A549 (cell line): ENCODE data around the gene ABCG5. TPM values are rescaled to one million over a fixed set of nuclear protein-coding genes. Genes with fewer than 3 reads are reported as not detected.

Source experiments
- ATAC-seq, 2 experiments: fragments of 200-7000 bp in 1 of 2; fragments of >200 bp in 1 of 2; cut with Nextera tagmentation in 1 of 2; cut with Tn5 transposase in 1 of 2; 3 replicates each; pipeline versions ENCODE4 v1.8.0 to v1.9.1; 2018 to 2020; ENCODE audit warnings: mild to moderate bottlenecking in 1 of 2, moderate library complexity in 1 of 2
- CTCF ChIA-PET: fragments of 300-600 bp; sonication (Branson Sonifier 250); formaldehyde crosslinking; extraction: SDS; loops from one replicate; lab custom pipeline; 2021; ENCODE audit warnings: antibody characterized with exemption, inconsistent platforms; lab: Yijun Ruan, JAX
- POLR2A ChIA-PET: fragments of 350-600 bp; formaldehyde crosslinking; extraction: SDS; loops from one replicate; lab custom pipeline; 2021; ENCODE audit warnings: antibody characterized with exemption, inconsistent platforms; lab: Yijun Ruan, JAX
- DNase-seq, 2 experiments: peaks; one replicate each; pipeline versions ENCODE4 v3.0.0 to v3.0.0-alpha.2; 2011 to 2016; ENCODE audit warnings: low read depth in 1 of 2, low spot score in 1 of 2
- FAIRE-seq: peaks from 2 replicates; lab custom pipeline; 2011; peaks lifted over from hg19 to GRCh38; lab: Jason Lieb, UNC
- H3K27ac ChIP-seq, 2 experiments: fragments of >200 bp; sonication (Bioruptor Twin); formaldehyde crosslinking; 3 replicates each; pipeline ENCODE4 v1.5.1; 2016 to 2017
- H3K4me1 ChIP-seq: fragments of >200 bp; sonication (Bioruptor Twin); formaldehyde crosslinking; 3 replicates; pipeline ENCODE4 v1.6.1; 2016
- H3K4me2 ChIP-seq: fragments of >200 bp; sonication (Bioruptor Twin); formaldehyde crosslinking; 3 replicates; pipeline ENCODE4 v1.6.1; 2016
- H3K4me3 ChIP-seq: fragments of >200 bp; sonication (Bioruptor Twin); formaldehyde crosslinking; 3 replicates; pipeline ENCODE4 v1.5.1; 2016
- H3K9me3 ChIP-seq: fragments of >200 bp; sonication (Bioruptor Twin); formaldehyde crosslinking; 3 replicates; pipeline ENCODE4 v1.6.1; 2016
- CHD4 ChIP-seq: fragments of 200-600 bp; sonication (generic); IDR thresholded peaks from 2 replicates; pipeline ENCODE4 v1.6.1; 2016; ENCODE audit warnings: antibody characterized with exemption, mild to moderate bottlenecking, borderline replicate concordance
- EHF ChIP-seq: fragments of 250-450 bp; sonication (Bioruptor Pico); IDR thresholded peaks from 2 replicates; pipeline ENCODE4 v1.5.0; 2020; ENCODE audit warnings: mild to moderate bottlenecking
- EHMT2 ChIP-seq: fragments of 200-600 bp; sonication (generic); IDR thresholded peaks from 2 replicates; pipeline ENCODE4 v1.6.1; 2016; ENCODE audit warnings: antibody characterized with exemption, low read depth, mild to moderate bottlenecking, moderate library complexity
- ESRRA ChIP-seq: fragments of 150-350 bp; IDR thresholded peaks from 2 replicates; pipeline ENCODE4 v1.6.1; 2014; ENCODE audit warnings: mild to moderate bottlenecking, low read length, borderline replicate concordance
- MAFK ChIP-seq: fragments of 450-650 bp; IDR thresholded peaks from 2 replicates; pipeline ENCODE4 v1.6.1; 2014; ENCODE audit not compliant: partially characterized antibody
- MAZ ChIP-seq: fragments of 150-350 bp; IDR thresholded peaks from 2 replicates; pipeline ENCODE4 v1.6.1; 2014; ENCODE audit warnings: antibody characterized with exemption, low read depth, low read length, borderline replicate concordance
- RAD21 ChIP-seq, 2 experiments: fragments of >200 bp in 1 of 2; sonication (Bioruptor Twin) in 1 of 2; formaldehyde crosslinking in 1 of 2; IDR thresholded peaks in 1 of 2; conservative IDR thresholded peaks in 1 of 2; 2 replicates in 1 of 2; 3 replicates in 1 of 2; pipeline ENCODE4 v1.6.1; 2012 to 2018; ENCODE audit warnings: inconsistent platforms in 1 of 2
- RCOR1 ChIP-seq: fragments of 150-350 bp; IDR thresholded peaks from 2 replicates; pipeline ENCODE4 v1.6.1; 2014; ENCODE audit warnings: antibody characterized with exemption, low read length, low read depth
- REST ChIP-seq: fragments of 200-600 bp; sonication (generic); IDR thresholded peaks from 2 replicates; pipeline ENCODE4 v1.6.1; 2016; ENCODE audit warnings: antibody characterized with exemption, mild to moderate bottlenecking, moderate library complexity
- RFX5 ChIP-seq: fragments of 450-650 bp; IDR thresholded peaks from 2 replicates; pipeline ENCODE4 v1.7.1; 2014; ENCODE audit warnings: antibody characterized with exemption, mild to moderate bottlenecking, moderate library complexity
- ZFP36 ChIP-seq: fragments of 450-650 bp; IDR thresholded peaks from 2 replicates; pipeline ENCODE4 v1.6.1; 2014; ENCODE audit warnings: borderline replicate concordance; ENCODE audit not compliant: partially characterized antibody
- ZNF302 ChIP-seq: fragments of 250-450 bp; sonication (Bioruptor Pico); IDR thresholded peaks from 2 replicates; pipeline ENCODE4 v1.9.0; 2021; ENCODE audit warnings: inconsistent platforms, mild to moderate bottlenecking, moderate library complexity
- ZSCAN20 ChIP-seq: fragments of 250-450 bp; sonication (Bioruptor Pico); IDR thresholded peaks from 2 replicates; pipeline ENCODE4 v1.8.0; 2022; ENCODE audit warnings: mild to moderate bottlenecking, moderate library complexity
- WGBS: methylation state at CpG from one replicate; pipeline ENCODE4 v1.1.6; 2017; ENCODE audit errors: missing lambda C conversion rate; 5-methylcytosine and 5-hydroxymethylcytosine counted together
- polyA plus RNA-seq, 4 experiments: library from polyadenylated mRNA; depleted of rRNA in 3 of 4; stranded (reverse); fragments of >200 nt; fragmentation: RNase III in 1 of 4; extraction: RNeasy Plus Mini Kit Qiagen cat#74134 plus additional on column Dnase treatment in 1 of 4; gene quantifications; 2 replicates in 3 of 4; 3 replicates in 1 of 4; pipeline ENCODE4 v1.2.3, GENCODE V29; 2011 to 2017
- TF ChIP-seq, protein P1 (sequence below): fragments of >200 bp; sonication (Bioruptor Twin); formaldehyde crosslinking; IDR thresholded peaks from 3 replicates; pipeline ENCODE4 v1.6.1; 2016
- TF ChIP-seq, protein P2 (sequence below): IDR thresholded peaks from 2 replicates; pipeline ENCODE4 v1.6.1; 2012
- TF ChIP-seq, protein P3 (sequence below): fragments of >200 bp; sonication (Bioruptor Twin); formaldehyde crosslinking; IDR thresholded peaks from 2 replicates; pipeline ENCODE4 v1.6.1; 2016
- TF ChIP-seq, protein P4 (sequence below): IDR thresholded peaks from 2 replicates; pipeline ENCODE4 v1.6.1; 2012
- TF ChIP-seq, protein P5 (sequence below): fragments of 250-450 bp; sonication (Bioruptor Pico); IDR thresholded peaks from 2 replicates; pipeline ENCODE4 v1.5.0; 2020; ENCODE audit warnings: low read depth, mild to moderate bottlenecking, moderate library complexity

The ABCG5 gene
- polyA plus RNA-seq, 2 of the 4 experiments (the other 2 are of a cell fraction): not detected

DNA sequence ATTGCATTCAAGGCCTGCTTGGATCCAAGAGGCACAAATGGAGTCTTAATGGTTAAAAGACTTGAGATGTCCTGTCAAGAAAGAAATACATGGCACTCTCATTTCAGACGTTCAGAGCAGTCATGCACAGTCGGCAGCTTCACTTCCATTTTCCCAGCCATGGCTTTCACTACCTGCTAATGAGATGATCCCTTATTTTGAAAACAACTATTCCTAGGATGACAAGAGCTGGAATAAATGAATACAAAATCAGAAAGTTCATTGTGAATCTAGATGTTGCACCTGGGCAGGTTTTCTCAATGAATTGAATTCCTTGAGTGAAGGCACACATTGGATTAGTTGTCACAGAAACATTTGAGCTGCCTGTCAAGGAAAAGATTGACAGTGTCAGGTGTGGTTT lies 25.7 kb downstream of the ABCG5 start:
- Histone ChIP-seq H3K27ac (no peak overlapping the region), H3K4me1 (peaks cover 9% of the 10 kb centered on the region), H3K4me3 (no peak overlapping the region), H3K4me2 (no peak overlapping the region), H3K9me3 (no peaks in the 10 kb centered on the region)
- ATAC-seq: no peak
- ChIA-PET CTCF (interaction anchor here (0.9 kb wide), 1 partner anchor 10 kb away, joined by 3 read pairs; no protein-coding TSS in a partner anchor), POLR2A (no interaction called here)
- 73% methylated on average over 2 of the region's 2 CpGs for WGBS
- TF ChIP-seq MAZ: no peak
- TF ChIP-seq ESRRA: no peak
- no peak for TF ChIP-seq RCOR1
- TF ChIP-seq REST: no peak
- TF ChIP-seq, protein P1, sequence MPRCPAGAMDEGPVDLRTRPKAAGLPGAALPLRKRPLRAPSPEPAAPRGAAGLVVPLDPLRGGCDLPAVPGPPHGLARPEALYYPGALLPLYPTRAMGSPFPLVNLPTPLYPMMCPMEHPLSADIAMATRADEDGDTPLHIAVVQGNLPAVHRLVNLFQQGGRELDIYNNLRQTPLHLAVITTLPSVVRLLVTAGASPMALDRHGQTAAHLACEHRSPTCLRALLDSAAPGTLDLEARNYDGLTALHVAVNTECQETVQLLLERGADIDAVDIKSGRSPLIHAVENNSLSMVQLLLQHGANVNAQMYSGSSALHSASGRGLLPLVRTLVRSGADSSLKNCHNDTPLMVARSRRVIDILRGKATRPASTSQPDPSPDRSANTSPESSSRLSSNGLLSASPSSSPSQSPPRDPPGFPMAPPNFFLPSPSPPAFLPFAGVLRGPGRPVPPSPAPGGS: no peak
- TF ChIP-seq, protein P2, sequence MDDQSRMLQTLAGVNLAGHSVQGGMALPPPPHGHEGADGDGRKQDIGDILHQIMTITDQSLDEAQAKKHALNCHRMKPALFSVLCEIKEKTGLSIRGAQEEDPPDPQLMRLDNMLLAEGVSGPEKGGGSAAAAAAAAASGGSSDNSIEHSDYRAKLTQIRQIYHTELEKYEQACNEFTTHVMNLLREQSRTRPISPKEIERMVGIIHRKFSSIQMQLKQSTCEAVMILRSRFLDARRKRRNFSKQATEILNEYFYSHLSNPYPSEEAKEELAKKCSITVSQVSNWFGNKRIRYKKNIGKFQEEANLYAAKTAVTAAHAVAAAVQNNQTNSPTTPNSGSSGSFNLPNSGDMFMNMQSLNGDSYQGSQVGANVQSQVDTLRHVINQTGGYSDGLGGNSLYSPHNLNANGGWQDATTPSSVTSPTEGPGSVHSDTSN: no peak
- TF ChIP-seq, protein P3, sequence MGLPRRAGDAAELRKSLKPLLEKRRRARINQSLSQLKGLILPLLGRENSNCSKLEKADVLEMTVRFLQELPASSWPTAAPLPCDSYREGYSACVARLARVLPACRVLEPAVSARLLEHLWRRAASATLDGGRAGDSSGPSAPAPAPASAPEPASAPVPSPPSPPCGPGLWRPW: no peak
- TF ChIP-seq, protein P4, sequence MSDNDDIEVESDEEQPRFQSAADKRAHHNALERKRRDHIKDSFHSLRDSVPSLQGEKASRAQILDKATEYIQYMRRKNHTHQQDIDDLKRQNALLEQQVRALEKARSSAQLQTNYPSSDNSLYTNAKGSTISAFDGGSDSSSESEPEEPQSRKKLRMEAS: no peak
- no peak for TF ChIP-seq ZFP36
- no peak for TF ChIP-seq RFX5
- TF ChIP-seq ZNF302 (CRISPR knock-in tag): no peak
- TF ChIP-seq, protein P5, sequence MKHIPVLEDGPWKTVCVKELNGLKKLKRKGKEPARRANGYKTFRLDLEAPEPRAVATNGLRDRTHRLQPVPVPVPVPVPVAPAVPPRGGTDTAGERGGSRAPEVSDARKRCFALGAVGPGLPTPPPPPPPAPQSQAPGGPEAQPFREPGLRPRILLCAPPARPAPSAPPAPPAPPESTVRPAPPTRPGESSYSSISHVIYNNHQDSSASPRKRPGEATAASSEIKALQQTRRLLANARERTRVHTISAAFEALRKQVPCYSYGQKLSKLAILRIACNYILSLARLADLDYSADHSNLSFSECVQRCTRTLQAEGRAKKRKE (CRISPR knock-in tag): no peak
- no peak for TF ChIP-seq RAD21 (conservative IDR thresholded peaks at IDR 0.05 in 1 of 2, IDR thresholded peaks at IDR 0.05 in 1 of 2)
- TF ChIP-seq EHF (CRISPR knock-in tag): no peak
- TF ChIP-seq EHMT2: no peak
- TF ChIP-seq CHD4: no peak
- no peak for FAIRE-seq
- DNase-seq: no peak

DNA sequence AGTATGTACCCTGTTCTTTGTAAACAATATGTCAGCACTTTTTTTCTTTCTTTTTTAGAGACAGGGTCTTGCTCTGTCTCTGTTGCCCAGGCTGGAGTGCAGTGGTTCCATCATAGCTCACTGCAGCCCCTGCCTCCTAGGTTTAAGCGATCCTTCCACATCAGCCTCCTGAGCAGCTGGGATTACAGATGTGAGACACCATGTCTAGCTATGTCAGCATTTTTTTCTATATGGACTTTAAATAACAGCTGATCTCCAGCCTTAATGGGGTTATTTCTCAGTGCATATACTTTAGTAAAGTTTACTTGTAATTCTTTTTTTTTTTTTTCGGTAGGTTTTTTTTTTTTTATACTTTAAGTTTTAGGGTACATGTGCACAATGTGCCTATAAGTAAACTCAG lies 26.6 kb downstream of the ABCG5 start:
- no peak for FAIRE-seq

More for the DNA sequence above, 26.6 kb downstream of the ABCG5 start:
- TF ChIP-seq MAFK (peak; percentile 93), ZSCAN20 (CRISPR knock-in tag) (no peak), CHD4 (no peak)
- TF ChIP-seq, protein P2: no peak
- TF ChIP-seq, all 56 proteins: peak for 1
- Histone ChIP-seq H3K9me3 (no peaks in the 10 kb centered on the region), H3K27ac (no peak overlapping the region), H3K4me3 (no peak overlapping the region), H3K4me1 (peaks cover 16% of the 10 kb centered on the region), H3K4me2 (no peak overlapping the region)
- WGBS: 86% methylated on average over 2 of the region's 2 CpGs
- CTCF ChIA-PET: interaction anchor here (0.7 kb wide), 1 partner anchor 10 kb away, joined by 3 read pairs; no protein-coding TSS in a partner anchor
- DNase-seq (no peak), ATAC-seq (no peak)
- POLR2A ChIA-PET: no interaction called here
